HG03175 (cell line): ENCODE measurements around the gene ASB11.

Source experiments
- ATAC-seq: cut with Tn5 transposase; IDR thresholded peaks from one replicate; pipeline ENCODE4 v1.9.1; 2021; ENCODE audit warnings: mild to moderate bottlenecking, moderate library complexity; ENCODE audit not compliant: unreplicated experiment

The ASB11 gene

DNA sequence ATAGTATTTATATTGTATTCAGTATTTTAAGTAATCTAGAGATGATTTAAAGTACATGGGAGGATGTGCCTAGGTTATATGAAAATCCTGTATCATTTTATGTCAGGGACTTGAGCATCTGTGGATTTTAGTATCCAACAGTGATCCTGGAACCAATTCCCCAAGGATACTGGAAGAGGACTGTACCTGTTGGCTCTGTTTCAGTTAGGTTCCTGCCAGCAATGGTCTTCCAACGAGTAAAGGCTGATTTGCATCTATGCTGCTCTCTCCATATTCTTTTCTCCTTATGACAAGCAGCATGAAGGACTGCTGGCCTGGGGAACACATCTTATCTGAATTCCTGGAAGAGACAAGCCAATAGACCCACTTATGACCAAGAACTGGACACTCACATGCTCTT is 80.4 kb downstream of the ASB11 start:
- ATAC-seq = no peak

DNA sequence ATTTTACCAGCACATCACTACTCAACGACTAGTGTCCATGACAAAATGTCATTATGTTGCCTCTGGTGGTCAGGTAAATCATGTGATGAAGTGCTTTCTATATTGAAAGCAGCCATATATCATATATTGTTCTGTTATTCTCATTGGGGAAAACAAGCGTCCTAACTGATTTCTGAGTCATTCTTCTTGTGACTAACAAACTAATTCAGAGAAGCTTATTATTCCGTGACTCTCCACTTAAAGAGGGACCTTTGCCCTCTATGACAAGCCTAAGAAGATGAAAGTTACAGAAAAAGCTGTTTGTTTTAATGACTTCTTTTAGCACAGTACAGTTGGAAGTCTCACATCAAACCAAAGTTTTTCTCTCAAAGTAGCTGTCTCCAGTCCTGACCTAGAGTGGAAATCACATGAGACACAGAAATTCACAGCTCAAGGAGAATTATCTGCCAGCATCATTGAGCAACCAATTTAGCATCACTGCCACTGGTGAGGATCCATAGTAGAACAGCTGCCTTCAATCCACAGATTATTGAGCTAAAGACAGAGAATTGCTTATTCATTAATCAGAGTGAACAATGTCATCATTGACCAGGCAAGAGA is 81.9 kb downstream of the ASB11 start:
- ATAC-seq = no peak
